NK-92 (cell line): ENCODE data around the gene ZFAND3.

Experiments
- DNase-seq: peaks from one replicate; lab custom pipeline; 2025; ENCODE audit not compliant: unreplicated experiment; lab: John Stamatoyannopoulos, UW

ZFAND3 gene, protein sequence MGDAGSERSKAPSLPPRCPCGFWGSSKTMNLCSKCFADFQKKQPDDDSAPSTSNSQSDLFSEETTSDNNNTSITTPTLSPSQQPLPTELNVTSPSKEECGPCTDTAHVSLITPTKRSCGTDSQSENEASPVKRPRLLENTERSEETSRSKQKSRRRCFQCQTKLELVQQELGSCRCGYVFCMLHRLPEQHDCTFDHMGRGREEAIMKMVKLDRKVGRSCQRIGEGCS

GRCh38 chr6:37819177-37819801 is at the start of gene ZFAND3:
Gene ZFAND3, plus strand, starts transcription at chr6:37819727. Its CDS starts 219 bp downstream, at chr6:37819946.
- DNase-seq: peak; percentile 31

- DNase-seq: no peak
These were observed 45.4 kb upstream of the ZFAND3 start for GRCh38 chr6:37774028-37774680.

GRCh38 chr6:37776566-37776965 is 43.0 kb upstream of the ZFAND3 start:
- DNase-seq: no peak

GRCh38 chr6:37777272-37777834 is 42.2 kb upstream of the ZFAND3 start:
- no peak for DNase-seq

DNA sequence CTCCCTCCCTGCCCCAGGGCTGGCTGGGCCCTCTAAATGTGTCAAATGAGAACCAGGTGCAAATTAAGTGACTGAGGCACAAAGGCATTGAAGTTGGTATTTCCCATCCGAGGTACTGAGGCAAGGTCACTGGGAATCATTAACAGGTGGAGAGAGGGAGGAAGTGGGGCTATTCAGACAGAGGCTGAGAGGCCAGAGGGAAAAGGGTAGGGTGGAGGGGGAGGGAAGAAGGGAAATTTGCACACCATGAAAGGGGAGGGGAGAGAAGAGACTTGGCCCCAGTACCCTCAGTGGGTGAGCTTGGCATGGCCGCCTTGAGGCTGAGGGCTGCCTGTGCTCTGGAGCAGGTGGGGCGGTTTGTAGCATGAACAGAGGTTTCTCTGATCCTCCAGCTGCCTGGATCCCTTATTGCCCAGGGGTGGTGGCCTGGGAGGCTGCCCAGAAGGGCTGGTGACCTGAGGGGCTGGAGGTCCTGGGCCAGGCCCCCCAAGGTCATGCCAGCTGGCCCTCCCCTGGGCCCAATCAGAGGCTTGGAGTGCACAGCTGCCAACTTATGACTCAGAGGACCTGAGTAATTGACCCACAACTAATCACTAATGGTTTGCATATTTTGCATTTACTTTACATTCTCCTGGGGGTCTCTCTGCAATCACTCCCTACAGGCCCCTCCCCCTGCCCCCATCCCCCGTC is 40.3 kb upstream of the ZFAND3 start:
- DNase-seq: no peak

DNA sequence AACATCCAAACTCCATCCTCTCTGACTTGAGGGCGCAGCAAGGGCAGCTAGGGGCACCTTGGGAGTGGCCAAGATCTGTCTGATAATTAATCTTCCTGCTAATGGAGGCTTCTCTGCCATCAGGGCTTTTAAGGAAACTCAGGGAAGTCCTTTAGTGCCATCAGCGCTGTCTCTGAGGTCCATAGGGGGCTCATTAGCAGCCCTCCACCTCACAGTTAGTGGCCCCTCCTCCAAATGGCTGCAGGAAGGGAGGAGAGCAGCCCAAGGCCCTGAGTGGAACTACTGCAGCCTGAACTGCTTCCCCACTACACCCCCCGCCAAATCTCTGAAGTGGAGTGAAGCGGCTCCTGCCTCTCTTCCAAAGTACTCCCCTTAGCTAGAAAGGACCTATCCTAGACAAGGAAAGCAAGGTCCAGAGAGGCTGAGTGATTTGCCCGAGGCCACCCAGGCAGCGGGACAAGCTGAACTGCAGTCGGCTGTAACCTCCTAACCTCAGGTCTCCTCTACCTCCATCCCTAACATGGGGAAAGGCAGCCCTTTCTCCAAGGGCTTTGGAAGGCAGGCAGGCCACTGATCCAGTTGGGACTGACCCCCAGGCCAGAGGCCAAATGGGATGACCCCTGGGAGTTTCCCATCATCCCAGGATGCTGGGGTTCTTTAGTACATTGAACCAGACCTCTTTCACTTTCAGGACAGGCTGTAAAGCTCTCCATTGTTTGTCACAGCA is 39.5 kb upstream of the ZFAND3 start:
- no peak for DNase-seq

DNA sequence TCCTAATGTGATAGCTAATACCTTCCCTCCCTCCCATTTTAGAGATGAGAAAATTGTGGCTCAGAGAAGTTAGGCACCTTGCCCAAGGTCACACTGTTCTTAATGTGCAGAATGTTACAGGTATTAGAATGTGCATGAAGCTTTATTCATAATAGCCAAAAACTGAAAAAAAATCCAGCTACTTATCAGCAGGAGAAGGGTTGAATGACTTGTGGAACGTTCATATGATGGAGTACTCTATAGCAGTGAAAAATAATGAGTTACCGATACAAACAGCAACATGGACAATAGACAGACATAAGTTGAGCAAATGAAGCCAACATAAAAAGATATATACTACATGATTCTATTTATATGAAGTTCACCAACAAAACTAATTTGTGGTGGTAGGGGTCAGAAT is 37.7 kb upstream of the ZFAND3 start:
- DNase-seq: no peak

GRCh38 chr6:37783025-37783855 is 36.3 kb upstream of the ZFAND3 start:
- DNase-seq: no peak

GRCh38 chr6:37783856-37784584 is 35.5 kb upstream of the ZFAND3 start:
- no peak for DNase-seq

DNA sequence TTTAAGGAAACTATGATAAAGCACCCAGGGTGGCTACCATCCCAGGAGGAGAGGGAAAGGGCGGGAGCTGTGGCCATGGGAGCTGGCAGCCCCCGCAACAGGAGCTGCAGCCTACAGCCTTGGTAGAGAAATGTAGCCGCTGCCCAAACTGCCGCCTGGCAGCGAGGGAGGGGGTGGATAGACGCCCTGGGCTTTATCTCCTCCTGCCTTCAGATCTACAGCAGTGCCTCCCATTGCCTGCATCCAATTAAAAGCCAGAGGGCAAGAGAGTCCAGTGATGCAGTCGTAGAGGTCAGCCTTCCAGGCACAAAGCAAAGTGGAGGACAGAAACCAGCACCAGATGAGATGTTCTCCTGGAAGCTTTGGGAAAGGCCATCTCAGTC is 35.0 kb upstream of the ZFAND3 start:
- DNase-seq: no peak

DNA sequence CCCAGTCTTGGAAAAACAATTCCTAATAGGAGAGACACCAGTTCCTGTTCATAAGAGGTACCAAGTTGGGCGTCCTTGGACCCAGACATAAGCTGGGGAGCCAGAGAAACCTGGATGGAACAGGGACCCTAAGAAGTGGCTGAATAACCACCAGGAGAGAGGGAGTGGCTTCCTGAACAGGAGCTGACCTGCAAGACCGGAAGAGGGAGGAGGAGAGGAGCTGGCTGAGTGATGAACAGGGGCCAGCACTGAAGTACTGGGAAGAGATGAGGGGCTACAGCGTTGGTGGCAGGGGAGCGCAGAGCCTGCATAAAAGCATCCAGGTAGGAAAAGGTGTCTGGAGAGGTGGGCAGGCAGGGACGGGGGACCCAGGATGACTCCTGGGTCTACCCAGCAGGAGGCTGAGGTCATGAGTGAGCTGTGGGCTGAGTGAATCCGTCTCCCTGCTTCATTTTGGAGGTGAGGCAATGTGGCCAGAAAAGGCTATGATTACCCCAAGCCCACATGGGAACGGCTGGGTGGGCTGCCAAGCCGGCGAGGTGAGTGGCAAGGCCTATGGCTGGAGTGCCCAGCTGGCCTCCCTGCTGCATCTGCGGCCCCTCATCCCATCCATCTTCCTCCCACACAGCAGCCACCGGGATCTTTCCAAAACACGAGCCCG is 34.4 kb upstream of the ZFAND3 start:
- no peak for DNase-seq

DNA sequence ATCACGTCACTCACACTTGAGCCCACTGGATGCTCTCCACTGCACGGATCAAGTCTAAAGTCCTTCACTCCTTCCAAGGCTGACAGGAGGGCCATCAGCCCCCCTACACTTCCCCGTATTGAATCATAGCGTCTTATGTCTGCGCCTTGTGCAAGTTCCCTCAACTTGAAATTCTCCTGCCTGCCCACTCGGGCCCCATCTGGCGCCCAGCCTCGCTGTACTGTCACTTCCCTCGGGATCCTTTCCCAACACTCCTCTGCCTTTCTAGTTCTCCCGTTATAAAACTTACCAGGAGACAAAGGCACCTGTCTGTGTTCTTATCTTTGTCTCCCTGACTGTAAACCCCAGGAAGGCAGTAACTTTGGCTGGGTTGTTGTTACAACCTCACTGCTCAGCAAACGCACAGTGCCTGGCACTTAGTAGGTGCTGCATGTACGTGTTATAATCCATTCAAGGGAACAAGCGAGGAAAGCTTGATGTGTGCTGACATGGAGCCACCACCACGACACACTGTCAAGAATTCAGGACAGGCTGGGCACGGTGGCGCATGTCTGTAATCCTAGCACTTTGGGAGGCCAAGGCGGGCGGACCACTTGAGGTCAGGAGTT is 33.8 kb upstream of the ZFAND3 start:
- no peak for DNase-seq

- no peak for DNase-seq
These were observed 32.3 kb upstream of the ZFAND3 start for GRCh38 chr6:37787216-37787615.

DNA sequence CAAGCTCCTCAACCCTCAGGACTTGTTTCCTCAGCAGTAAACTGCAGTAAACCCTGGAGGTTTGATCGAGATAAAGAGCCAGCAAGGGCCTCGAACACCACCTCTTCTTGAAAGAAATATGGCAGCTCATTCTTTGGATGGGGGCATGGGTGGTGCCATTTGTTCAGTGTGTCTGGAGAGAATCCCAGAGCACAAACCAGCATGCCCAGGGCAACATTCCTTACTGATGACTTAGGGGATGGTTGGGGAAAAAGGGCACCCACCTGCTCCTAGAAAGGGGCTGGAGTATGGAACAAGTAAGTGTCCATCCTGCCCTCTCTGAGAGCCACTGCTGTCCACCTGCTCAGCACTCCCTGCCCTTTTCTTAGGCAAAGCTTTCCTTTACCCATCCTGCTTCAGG is 31.3 kb upstream of the ZFAND3 start:
- no peak for DNase-seq

DNA sequence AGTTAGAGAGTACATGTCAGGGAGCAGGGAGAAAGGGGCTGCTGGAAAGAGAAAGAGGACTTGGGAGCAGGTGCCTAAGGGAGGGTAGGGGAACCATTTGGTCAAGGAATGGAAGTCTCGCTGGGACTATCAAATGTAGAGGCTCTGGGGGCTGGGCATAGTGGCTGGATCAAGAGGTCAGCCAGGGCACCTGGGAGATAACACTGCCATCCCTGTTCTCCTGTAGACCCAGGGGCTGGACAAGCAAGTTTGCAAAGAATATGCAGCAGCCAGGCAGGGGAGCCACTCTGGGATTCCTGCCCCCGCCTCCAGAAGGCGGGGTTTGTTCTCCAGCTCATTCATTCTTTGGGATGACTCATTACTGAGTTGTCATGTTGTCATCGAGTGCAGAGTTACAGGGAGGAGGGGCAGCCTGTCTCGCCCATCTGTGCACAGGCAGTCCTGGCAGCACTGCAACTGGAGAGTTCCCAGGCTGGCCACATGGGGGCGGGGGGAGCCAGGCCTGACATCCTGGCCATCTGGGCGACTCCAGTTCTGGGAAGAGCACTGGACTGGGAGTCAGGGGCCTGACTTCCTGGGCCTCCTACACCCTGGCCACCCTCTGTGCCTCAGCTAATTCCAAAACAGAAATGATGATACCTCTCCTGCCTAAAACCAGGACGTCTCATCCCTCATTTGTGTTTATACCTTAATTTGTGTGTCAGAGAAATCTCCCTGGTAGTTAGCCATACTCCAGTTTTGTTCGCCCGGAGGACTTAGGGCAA is 28.2 kb upstream of the ZFAND3 start:
- no peak for DNase-seq

DNA sequence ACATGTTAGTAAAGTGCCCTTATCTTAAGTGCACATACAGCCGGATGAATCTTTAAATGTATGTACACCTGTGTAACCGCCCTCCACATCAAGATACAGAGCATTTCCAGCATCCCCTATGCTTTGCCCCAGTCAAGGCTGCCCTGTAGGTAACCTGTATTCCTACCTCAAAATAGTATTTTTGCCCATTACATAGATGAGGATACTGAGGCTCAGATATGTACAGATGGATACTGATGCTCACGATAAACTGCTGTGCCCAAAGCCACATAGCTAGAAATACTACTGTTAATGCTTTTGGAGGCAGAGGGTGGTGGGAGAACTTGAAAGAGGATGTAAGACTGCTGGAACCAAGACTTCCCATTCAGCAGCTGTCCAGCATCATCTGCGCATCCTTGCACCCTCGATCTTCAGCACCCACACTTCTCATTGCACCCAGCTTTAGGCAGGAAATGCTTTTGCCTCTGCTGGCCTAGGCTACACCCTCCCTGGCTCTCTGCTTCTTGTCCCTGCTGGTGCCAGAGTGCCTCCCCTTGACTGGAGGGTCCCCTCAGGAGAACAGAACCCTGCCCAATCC is 27.0 kb upstream of the ZFAND3 start:
- DNase-seq: no peak

DNA sequence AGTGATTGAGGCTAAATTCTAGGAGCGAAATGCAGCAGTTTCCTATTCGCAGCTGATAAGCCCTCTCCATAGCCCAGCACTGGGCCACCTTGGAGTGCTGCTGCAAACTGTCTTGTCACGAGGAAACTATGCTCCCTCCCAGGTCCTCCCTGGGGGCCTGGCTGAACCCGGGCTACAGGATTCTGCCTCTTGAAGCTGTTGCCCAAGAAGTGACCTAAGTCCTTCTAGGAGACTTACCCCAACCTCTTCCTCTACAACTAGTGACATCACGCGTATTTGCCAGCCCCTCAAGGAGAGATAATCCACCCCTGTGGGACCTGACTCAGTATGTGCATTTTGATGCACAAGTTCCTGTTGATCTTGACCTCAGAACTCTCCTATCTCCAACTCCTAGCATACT is 26.5 kb upstream of the ZFAND3 start:
- no peak for DNase-seq
